ENCODE results near the gene MAGEF1.

Gene MAGEF1

GRCh38 chr3:184741259-184741556 lies 29.3 kb upstream of the MAGEF1 start:
- H3K4me3 ChIP-seq (ENCODE audit: low read depth, low read length) = no peak overlapping the region
- no peak for DNase-seq (ENCODE audit: low read depth)
- TF ChIP-seq, protein P1, sequence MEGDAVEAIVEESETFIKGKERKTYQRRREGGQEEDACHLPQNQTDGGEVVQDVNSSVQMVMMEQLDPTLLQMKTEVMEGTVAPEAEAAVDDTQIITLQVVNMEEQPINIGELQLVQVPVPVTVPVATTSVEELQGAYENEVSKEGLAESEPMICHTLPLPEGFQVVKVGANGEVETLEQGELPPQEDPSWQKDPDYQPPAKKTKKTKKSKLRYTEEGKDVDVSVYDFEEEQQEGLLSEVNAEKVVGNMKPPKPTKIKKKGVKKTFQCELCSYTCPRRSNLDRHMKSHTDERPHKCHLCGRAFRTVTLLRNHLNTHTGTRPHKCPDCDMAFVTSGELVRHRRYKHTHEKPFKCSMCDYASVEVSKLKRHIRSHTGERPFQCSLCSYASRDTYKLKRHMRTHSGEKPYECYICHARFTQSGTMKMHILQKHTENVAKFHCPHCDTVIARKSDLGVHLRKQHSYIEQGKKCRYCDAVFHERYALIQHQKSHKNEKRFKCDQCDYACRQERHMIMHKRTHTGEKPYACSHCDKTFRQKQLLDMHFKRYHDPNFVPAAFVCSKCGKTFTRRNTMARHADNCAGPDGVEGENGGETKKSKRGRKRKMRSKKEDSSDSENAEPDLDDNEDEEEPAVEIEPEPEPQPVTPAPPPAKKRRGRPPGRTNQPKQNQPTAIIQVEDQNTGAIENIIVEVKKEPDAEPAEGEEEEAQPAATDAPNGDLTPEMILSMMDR (IDR thresholded peaks at IDR 0.05; ENCODE audit: low read depth, low read length, missing control alignments) = no peak

GRCh38 chr3:184740509-184741258 lies 28.8 kb upstream of the MAGEF1 start:
- no peak for DNase-seq (ENCODE audit: low read depth)
- no peak overlapping the region for H3K4me3 ChIP-seq (ENCODE audit: low read depth, low read length)
- TF ChIP-seq, protein P1 (IDR thresholded peaks at IDR 0.05; ENCODE audit: low read depth, low read length, missing control alignments) = no peak

- TF ChIP-seq, protein P1 (IDR thresholded peaks at IDR 0.05; ENCODE audit: low read depth, low read length, missing control alignments) = no peak
- no peak for DNase-seq (ENCODE audit: low read depth)
- H3K4me3 ChIP-seq (ENCODE audit: low read depth, low read length) = no peak overlapping the region
These were observed 28.0 kb upstream of the MAGEF1 start for GRCh38 chr3:184739594-184740505.

DNA sequence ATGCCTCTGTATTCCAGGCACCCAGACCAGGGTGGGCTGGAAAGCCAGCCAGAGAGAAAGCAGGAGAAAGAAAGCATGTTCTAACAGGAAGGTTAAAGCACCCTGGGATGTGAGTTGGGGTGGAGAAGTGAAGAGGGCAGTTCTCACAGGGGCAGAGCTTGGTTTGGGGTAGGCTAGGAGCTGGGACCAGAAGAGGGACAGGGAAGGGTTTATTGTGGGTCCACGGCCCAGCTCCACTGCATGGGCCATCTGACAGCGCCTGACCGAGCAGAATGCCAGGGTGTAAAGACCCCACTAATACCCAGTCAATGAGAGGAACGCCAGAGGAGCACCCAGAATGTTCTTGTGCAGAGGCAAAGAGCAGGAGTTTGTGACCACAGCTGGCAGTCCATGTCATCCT lies 27.1 kb upstream of the MAGEF1 start:
- DNase-seq (ENCODE audit: low read depth) = no peak
- TF ChIP-seq, protein P1 (IDR thresholded peaks at IDR 0.05; ENCODE audit: low read depth, low read length, missing control alignments) = no peak
- H3K4me3 ChIP-seq (ENCODE audit: low read depth, low read length) = no peak overlapping the region

- no peak overlapping the region for H3K4me3 ChIP-seq (ENCODE audit: low read depth, low read length)
- TF ChIP-seq, protein P1 (IDR thresholded peaks at IDR 0.05; ENCODE audit: low read depth, low read length, missing control alignments) = no peak
- DNase-seq (ENCODE audit: low read depth) = no peak
These were observed 26.6 kb upstream of the MAGEF1 start for GRCh38 chr3:184738506-184738890.

GRCh38 chr3:184737641-184738505 lies 26.0 kb upstream of the MAGEF1 start:
- no peak for DNase-seq (ENCODE audit: low read depth)
- TF ChIP-seq, protein P1 (IDR thresholded peaks at IDR 0.05; ENCODE audit: low read depth, low read length, missing control alignments) = no peak
- H3K4me3 ChIP-seq (ENCODE audit: low read depth, low read length) = no peak overlapping the region

Data from GM12864 (cell line).